HG03175 (cell line): ENCODE data around the gene SNCAIP.

ENCODE experiments used
- ATAC-seq: cut with Tn5 transposase; IDR thresholded peaks from one replicate; pipeline ENCODE4 v1.9.1; 2021; ENCODE audit warnings: mild to moderate bottlenecking, moderate library complexity; ENCODE audit not compliant: unreplicated experiment

SNCAIP gene

GRCh38 chr5:122492675-122493074 lies 180.6 kb downstream of the SNCAIP start:
- no peak for ATAC-seq

GRCh38 chr5:122493091-122494021 lies 181.3 kb downstream of the SNCAIP start:
- no peak for ATAC-seq

- ATAC-seq = no peak
Observed at GRCh38 chr5:122494109-122494508, 182.1 kb downstream of the SNCAIP start.

GRCh38 chr5:122498163-122498562 lies 186.1 kb downstream of the SNCAIP start:
- ATAC-seq = no peak

- ATAC-seq = no peak
Observed at GRCh38 chr5:122499585-122499984, 187.5 kb downstream of the SNCAIP start.

GRCh38 chr5:122500245-122501088 lies 188.4 kb downstream of the SNCAIP start:
- no peak for ATAC-seq

- no peak for ATAC-seq
Observed at GRCh38 chr5:122501089-122501435, 189.0 kb downstream of the SNCAIP start.

- no peak for ATAC-seq
Observed at GRCh38 chr5:122507045-122507444, 195.0 kb downstream of the SNCAIP start.

- no peak for ATAC-seq
Observed at GRCh38 chr5:122507581-122507980, 195.5 kb downstream of the SNCAIP start.

- no peak for ATAC-seq
Observed at GRCh38 chr5:122508623-122509022, 196.6 kb downstream of the SNCAIP start.
